Measurements from ENCODE around the gene FYCO1.

GRCh38 chr3:45984331-45985312, 11.0 kb downstream of the FYCO1 start:
- TF ChIP-seq POLR2AphosphoS5 (IDR thresholded peaks at IDR 0.05; ENCODE audit: borderline replicate concordance, low read depth, low read length) (no peak), EZH2 (IDR thresholded peaks at IDR 0.05) (no peak), FOXP2 (optimal IDR thresholded peaks at IDR 0.05; ENCODE audit: control extremely low read depth, extremely low read length, insufficient read depth) (no peak)

Data from SK-N-MC (cell line).